ENCODE results near the gene PPP1R1B.
"Not testable (repeated sequence)": the region's sequence is repeated elsewhere in the genome, so short reads cannot be mapped to it uniquely, and the experiment has no call there.

PPP1R1B gene

DNA sequence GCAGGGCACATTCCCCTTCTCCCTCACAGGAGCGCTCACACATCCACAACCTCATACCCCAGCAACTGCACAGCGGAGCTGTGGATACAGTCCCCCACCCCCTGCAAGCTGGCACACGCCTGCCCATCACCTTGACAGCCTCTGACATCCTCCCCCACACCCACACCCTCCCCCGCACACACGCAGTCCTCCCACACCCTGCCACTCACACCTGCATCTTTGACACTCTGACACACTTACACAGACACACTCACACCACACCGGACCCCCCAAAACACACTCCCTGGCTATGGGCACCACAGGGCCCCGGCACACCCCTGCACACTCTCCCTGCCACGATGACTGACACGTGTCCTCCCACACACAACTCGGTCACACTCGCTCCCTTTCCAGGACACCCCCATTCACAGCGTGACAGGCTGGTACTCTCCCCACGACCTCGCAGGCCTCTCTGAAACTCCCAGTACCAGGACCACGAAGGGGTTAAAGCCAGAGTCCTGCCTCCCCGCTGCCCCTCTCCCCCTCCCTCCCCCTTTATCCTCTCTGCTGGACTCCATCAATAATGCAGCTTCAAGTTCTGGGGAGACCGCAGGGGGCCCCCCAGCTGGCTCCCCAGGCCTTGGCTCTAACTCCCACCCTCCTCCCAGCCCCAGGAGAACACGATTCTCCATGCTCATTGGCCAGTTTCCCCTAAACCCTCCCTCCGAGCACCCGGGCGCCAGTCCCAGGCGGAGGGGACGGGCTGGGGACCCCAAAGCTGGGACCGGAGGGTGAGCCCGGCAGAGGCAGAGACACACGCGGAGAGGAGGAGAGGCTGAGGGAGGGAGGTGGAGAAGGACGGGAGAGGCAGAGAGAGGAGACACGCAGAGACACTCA is at the start of gene PPP1R1B:
Gene PPP1R1B, plus strand, starts transcription at position 782 of the 876 bp plus-strand sequence. CDS start 441 bp downstream, outside the sequence.
- no peak for DNase-seq

DNA sequence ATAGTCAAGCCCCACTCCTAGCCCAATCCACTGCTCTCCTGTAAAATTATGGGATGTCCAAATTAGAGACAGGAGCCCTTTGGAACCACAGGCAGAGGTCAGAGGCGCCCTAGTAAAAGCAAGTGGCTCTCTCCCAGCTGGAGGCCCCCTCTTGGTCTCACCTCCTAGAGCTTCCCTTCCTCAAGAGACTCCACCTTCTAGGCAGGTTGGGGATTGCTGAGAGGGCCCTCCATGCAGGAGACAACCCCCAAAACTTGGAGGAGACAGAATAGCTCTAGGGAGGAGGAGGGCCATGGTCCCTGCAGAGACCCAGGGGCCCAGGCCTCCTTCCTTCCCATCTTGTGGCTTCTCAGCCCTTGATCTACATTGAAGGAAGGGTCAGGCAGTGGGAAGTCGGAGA is 48.5 kb upstream of the PPP1R1B start:
- DNase-seq: no peak

DNA sequence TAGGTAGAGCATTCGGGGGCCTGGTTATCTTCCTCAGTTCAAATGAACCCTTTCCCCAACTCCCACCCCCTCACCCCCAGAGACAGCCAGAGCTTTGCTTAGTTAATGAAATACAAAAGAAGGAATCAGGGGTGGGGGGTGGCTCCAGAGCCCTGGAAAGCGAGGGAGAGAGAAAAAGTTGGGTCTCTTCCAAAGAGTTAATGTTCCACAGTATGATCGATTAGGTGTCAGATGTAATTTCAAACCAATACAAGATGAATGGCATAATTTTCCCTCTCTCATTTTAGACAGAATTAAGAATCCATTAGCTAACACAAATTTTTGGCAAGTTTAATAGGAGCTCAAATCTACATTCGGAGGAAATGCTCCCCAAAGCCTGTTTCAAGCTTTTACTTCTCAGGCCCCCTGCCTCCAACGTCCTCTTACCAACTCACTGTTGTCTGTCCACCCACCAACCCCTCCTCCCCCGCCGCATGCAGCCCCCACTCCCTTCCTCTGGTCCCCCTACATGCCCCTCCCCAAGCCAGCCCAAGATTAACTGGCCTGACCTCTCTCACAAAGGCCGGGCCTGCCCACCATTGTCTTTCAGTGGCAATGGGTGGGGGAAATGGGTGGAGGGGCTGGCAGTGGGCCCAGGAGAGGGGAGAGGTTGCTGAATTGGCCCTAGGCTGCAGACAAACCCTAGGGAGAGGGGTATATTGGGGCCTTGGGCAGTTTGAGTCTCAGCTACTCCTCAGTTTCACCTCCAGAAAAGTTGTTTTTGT is 47.3 kb upstream of the PPP1R1B start:
- no peak for DNase-seq

DNA sequence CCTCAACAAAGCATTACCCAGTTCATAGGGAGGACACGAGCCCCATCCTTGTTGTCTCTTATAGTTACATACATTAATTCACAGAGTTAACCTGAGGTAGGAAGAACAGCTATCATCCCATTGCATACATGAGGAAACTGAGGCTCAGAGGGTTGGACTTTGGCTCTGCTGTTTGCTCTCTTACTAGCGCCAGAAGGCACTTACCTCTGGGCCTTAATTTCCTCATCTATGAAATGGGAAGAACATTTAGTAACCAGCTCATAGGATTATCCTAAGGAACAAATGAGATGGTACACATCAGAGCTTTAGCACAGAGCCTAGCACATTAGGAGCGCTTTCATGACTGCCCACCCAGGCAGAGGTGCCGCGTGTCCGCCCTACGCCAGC is 46.7 kb upstream of the PPP1R1B start:
- DNase-seq: no peak

DNA sequence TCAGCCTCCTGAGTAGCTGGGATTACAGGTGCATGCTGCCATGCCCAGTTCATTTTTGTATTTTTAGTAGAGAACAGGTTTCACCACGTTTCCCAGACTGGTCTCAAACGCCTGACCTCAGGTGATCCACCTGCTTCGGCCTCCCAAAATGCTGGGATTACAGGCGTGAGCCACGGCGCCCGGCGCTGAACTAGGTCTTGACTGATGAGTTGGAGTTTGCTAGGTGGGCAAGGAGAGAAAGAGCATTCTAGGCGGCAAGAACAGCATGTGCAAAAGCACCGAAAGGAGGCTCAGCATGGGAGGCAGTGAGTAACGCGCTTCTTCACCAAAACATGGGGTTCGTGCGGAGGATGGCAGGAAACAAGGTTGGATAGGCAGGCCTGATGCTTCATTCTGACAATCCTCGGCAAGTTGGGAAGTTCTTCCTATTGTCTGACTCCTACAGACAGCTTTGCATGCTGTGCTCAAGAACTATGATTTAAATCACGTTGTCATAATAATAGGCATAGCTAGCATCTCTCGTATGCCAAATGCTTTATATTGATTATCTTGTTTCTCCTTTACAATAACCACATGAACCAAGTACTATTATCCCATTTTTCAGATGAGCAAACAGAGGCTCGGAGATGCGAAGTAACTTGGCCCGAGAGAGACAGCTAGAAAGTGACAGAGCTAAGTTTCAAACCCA is 45.5 kb upstream of the PPP1R1B start:
- DNase-seq: no peak

DNA sequence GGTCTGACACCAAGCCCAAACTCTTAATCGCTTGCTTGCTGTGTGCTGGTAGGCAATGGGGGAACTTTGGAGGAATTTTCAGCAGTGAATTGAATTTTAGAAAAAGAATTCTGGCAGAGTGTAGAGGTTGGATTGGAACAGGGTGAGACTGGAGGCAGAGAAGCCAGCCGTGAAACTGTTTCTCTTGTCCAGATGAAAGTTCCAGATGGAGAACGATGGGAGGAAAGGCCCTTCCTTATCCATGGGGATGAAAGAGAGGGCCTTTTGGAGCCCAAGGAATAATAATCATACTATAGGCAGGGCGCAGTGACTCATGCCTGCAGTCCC is 45.0 kb upstream of the PPP1R1B start:
- no peak for DNase-seq

DNA sequence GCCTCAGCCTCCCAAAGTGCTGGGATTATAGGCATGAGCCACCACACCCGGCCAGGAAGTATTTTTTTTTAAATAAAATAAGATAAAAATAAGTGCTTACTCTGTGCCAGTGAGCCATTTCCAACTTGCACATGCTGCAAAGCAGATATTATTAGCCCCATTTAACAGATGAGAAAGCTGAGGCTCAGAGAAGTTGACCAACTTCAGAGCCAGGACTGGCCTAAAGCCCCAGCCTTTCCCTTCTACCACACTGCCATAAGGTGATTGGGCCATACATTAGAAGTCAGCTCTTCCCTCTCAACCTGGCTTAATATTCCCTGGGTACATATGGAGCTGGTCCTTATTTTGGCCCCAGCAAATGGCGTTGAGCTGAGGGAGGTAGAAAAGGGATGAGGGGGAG is 44.1 kb upstream of the PPP1R1B start:
- DNase-seq: no peak

DNA sequence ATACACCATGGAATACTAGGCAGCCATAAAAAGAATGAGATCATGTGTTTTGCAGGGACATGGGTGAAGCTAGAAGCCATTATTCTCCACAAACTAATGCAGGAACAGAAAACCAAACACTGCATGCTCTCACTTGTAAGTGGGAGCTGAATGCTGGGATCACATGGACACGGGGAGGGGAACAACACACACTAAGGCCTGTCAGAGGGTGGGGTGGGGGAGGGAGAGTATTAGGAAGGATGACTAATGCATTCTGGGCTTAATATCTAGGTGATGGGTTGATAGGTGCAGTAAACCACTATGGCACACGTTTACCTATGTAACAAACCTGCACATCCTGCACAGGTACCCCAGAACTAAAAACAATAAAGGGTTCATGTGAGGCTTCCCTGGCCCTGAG is 36.6 kb upstream of the PPP1R1B start:
- DNase-seq: not testable (repeated sequence)

DNA sequence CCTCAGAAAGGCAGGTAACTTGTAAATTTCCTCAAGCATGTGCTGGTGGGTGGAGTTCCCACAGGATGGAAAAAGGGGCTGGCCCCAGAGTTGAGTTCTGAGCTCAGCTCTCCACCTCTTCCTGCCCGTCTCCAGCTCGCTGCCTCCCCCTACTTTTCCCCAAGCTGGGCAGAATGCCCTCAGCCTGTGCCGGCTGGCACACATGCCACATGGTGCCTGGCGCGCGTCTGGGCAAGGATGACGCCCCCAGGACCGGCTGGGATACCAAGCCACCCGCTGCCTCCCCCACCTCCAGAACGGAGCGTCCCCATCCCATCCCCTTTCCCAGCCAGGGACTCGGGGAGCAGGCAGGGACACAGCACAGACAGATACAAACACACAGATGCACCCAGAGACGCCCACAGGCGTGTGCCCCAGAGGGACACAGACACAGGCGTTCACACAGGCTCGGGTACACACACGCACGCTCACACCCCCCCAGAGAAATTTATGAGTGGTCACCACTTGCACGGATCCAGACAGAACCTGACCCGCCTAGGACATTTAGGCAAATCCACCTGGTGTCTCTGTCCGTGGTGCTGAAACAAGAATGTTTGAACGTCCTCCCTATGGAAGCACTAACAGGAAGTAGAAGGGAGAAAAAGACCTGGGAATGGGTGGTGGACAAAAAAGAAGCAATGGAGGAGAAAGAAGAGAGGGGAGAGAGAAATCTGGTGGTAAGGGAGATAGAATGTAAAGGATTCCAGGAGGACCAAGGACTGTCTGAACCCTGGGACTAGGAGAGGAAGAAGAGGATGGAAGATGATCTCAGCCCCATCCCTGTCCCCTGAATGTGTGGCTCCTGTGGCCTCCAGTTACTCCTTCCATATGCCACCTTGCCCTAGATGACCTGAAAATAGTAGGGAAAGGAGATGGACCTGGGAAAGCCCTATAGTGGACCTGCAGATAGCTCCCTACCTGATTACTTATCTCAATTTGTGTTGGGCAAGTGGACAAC is 34.5 kb upstream of the PPP1R1B start:
- DNase-seq: peak in 1 of 2 donors; percentile 33

DNA sequence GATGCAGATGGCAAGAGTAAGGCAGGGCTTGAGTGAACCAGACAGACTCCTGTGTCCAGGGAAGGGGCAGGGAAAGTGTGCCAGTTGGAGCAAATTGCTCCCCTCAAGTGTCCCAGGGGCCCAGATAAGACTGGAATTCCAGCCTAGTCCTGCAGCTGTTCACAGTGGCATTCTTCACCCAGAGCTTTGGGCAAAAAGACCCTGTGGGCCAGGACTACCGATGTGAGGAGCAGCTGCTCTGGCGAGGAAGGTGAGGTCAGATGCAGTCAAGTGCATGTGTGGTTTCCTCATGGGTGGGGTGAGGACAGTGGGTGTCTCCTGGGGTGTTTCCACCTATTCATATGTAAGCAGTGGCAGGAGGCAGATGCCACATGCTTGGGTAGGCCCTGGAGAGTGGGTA is 33.4 kb upstream of the PPP1R1B start:
- DNase-seq: no peak

DNA sequence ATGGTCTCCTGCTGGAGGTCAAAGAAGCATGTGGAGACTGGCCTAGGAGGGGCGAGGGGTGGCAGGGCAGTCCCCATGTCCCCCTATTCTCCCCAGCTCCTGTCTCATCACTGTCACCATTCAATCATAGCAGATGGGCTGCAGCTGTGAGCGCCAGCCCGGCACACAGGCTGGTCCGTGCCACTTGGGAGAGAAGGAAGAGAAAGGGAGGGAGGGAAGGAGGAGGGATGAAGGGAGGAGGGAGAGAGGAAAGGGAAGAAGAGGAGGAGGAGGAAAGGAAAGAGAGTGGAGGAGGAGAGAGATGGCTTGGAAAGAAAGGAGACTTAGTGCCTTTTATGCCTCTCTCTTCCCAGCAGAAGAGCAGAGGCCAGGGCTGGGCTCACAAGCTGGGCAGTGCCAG is 31.5 kb upstream of the PPP1R1B start:
- no peak for DNase-seq

DNA sequence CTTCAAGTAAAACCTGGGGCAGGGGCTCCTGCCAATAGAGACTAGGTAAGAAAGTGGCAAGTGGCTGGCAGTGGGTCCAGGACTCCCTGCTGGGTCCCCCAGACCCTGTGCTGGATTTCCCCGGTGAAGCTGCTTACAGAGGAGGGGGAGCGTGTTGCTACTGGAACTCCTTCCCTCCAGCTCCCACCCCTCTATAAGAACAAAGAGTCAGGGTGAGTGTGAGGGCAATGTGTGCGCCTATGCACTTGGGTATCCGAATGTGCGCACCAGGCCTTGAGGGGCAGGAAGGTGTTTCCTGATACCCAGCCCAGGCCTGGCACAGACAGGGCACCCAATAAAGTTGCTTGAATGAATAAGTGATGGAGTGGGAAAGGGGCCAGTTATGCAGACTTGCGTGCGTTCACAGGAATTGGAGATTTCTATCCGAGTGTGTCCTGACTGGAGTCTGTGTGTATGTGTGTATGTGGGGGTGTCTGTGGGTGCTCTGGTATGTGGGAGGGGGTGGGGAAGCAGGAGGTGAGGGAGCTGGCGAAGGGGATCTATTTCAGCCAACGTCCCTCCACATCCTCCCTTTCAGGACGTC is 30.7 kb upstream of the PPP1R1B start:
- DNase-seq: no peak

DNA sequence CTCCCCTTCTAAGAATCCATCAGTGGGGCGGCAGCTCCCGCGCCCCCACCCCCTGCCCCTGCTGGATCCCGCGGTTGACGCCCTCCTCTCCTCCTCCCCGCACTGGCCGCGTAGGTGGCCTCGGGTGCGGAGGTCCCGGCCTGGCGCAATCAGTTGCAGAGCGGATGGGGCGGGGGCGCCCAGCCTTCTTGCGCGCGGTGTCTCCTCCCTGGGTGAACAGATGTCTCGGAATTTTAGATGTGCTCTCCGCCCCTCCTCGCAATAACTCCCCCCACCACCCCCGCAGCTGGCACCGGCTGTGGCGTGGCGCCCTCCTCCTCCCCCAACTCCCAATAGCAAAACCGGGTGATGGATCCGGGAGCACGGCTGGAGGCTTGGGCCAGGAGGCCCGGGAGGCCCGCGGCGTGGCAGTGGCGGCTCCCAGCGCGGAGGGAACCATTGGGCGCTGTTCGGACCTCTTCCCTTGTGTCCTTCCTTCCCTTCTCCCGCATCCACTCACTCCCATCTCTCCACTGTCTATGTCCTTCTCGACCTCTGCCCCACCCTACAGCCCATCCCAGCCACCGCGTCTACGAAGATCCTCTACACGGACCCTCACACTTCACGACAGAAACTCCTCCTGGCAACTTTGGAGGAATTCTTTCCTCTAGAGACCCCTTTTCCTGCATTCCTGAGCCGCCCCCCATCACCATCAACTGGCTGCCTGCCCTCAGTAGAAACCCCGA is 30.0 kb upstream of the PPP1R1B start:
- no peak for DNase-seq

DNA sequence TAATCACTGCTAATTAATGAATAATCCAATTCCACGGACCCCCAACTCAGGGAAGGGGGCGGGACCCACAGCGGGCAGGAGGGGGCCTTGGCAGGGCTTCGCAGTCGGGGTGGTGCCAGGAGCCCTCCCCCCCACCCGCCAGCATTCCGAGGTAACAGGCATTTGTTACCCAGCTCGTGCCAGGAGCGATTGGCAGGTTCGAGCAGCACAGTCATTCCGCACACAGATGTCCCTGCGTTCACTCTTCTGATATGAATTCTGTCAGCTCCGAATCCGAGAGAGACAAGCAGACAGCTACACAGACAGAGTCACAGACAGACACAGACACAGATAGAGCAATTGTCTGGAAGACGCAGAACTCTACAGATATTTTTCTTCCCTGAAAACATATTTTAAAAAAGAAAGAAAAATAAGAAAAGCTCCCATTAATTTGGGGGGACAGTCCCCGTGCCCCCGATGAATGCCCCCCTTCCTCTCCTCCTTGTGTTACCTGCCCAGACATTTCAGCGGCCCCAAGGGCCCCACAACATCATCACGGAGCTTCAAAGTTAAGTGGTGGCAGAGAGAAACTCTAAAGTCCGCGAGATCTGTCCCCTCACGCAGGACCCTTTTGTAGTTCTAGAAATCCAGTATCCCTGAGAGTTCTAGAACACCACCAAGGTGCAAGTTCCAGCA is 29.2 kb upstream of the PPP1R1B start:
- no peak for DNase-seq

DNA sequence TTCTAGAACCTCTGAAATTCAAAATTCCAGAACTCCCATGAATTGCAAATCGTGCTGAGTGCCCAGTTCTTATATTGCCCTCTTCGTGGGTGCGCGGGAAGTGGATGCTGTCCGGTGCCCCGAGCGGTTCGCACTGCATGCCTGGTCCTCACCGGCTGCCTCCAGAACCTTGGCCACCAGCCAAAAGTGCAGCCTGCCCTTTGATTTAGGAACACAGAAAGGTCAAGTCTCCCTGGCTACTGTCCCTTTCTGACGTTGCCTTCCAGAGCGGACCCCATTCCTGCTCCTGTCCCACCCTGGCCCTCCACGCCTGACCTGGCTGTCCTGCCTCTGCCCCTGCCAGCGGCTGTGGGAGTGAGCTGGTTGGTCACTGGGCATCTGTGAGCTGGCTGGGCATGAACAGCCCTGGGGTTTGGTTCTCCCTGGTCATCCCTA is 28.7 kb upstream of the PPP1R1B start:
- DNase-seq: no peak

DNA sequence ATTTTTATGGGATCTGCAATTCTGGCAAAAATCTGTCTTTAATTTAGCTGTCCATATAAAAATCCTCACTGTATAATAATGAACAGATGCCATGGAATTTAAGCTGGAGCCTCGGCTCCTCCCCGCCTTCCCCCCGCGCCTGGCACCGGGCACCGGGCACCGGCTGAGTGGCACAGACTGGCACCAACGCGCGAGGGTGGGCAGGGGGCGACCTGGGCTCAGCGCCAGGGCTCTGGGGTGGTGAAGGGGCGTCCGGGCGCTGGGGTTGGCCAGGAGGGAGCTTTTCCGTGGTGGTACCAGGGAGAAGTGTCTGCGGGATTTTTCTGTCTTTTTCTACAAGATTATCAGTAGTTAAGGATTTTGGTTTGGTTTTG is 28.1 kb upstream of the PPP1R1B start:
- DNase-seq: no peak

DNA sequence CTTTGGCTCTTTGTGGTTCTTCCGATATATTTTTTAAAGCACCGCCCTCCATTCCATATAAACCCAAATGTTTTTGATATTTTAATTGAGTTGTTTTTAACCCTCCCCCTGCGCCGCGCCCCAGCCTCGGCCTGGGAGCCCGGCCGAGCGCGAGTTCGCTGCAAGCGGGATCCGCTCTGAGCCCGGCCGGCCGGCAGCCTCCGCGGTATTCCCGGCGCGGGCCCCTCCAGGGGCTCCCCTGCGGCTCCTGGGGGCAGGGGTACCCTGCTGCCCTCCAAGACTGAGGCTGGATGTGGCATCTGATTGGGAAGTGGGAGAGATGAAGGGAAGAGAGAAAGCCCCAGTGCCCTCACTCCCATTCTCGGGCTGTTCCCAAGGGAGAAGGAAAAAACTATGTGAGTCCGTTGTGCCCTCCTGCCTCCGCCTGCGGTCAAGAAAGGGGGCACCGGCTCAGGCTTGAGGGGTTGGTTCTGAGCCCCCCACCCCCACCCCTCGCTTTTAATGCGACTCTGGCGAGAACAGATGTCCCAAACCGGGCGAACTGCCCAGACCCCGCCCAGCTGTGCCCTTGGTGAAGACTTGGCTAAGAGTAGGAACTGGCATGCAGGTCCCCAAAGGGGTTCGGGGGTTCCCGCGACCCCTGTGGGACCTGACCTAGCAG is 27.6 kb upstream of the PPP1R1B start:
- no peak for DNase-seq

DNA sequence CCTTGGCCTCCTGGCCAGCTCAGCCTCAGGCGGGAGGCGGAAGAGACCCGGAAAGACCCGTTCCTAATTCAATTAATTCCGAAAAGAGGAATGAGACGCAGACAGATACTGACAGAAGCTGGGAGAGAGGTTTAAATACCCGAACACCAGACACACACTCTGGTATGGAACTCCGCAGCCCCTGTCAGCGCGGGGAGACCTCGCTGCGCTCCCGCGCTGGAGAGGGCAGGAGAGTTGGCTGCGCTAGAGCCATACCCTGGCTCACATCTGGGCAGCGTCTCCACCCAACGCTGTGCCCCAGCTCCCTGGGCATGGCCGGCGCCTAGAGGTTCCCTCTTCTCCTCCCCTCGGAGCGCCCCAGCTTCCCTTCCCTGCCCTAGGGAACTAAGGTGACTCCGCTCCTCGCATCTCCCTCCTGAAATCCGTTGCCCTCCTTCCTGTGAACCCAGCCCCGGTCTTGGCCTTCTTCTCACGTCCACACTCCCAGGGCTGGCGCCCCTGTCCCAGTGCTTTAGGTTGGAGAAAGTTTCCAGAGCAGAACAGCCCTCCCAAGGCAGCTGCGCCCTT is 27.0 kb upstream of the PPP1R1B start:
- DNase-seq: no peak

DNA sequence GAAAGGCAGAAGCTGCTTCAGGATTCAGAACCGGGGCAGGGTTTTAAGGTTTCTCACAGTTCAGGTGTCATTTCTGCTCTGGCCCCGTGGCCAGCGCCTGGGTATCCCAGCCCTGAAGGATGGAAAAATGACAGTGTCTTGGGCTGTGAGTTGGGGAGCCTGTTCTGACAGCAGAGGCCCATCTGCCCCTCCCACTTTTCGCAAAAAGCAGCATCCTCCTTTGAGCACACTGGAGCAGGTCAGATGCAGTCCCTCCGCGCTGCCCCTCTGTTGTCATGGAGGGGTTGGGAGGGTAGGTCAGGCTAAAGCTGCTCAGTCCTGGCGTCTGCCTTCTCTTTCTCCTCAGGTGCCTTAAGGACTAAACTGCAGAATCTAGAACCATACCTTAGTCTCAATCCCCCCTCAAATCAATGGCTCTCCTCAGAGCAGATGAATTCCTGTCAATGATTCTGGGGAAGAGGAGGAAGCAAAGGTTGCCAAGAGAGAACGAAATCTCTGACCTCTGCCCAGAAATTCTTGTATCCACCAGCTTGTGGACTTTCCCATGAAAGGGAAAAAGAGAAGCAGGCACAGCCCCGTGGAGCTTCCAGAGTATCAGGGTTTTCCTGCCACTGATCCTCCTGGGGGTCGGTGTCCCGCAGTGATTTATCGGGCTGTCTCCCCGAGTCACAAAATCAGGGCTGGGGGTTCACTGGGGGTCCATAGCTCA is 26.3 kb upstream of the PPP1R1B start:
- DNase-seq: no peak
